ENCODE results near the gene GCFC2.

The GCFC2 gene

GRCh38 chr2:75657798-75658197 is 52.9 kb downstream of the GCFC2 start:
- H3K27ac Mint-ChIP-seq = no peak overlapping the region
- peaks cover 77% of the 10 kb centered on the region for H3K36me3 Mint-ChIP-seq
- no peak for DNase-seq
- H3K27me3 Mint-ChIP-seq = no peaks in the 10 kb centered on the region
- H3K9me3 Mint-ChIP-seq = peaks cover 11% of the 10 kb centered on the region
- H3K4me1 Mint-ChIP-seq = no peaks in the 10 kb centered on the region
- no peak overlapping the region for H3K4me3 Mint-ChIP-seq
- CTCF ChIA-PET = no interaction called here

DNA sequence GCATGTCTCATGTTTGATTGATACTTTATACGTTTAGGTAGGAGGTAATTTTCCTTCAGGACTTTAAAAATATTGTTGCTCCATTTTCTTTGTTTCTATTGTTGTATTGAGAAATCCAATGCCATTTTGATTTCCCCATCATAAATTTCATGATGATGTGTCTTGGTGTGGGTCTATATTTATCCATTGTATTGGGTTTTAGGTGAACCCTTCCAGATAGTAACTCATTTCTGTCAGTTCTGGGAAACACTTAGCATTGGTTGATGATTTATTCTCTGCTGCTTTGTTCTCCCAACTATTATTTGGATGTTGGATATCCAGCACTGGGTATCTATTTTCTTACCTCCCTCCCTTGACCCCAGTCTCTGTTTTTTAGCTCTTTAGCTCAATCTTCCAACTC is 54.2 kb downstream of the GCFC2 start:
- no peaks in the 10 kb centered on the region for H3K4me1 Mint-ChIP-seq
- H3K9me3 Mint-ChIP-seq = peaks cover 11% of the 10 kb centered on the region
- no peak for DNase-seq
- H3K27ac Mint-ChIP-seq = no peak overlapping the region
- H3K27me3 Mint-ChIP-seq = no peaks in the 10 kb centered on the region
- no peak overlapping the region for H3K4me3 Mint-ChIP-seq
- H3K36me3 Mint-ChIP-seq = peaks cover 76% of the 10 kb centered on the region
- CTCF ChIA-PET = interaction anchor here (1.4 kb wide), 1 partner anchor 16 kb away, joined by 4 read pairs; no protein-coding TSS in a partner anchor

DNA sequence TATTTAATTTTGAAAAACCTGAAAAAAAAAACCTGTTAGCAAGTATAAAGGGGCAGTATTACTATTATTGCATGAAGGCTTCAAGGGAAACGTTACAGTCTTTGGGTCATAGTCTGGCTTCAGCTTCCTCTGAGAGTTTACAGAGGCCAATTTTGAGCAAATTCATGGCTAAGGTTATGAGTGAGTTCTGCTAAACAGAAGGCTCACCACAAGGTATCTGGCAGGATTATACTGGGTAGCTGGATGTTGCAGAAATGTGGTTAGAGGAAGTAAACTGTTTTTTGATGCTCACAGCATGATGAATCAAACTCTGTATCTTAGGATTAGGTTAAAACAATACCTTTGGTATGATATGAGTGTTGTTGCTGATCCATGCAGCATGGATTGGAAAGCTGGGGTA is 54.9 kb downstream of the GCFC2 start:
- no peak overlapping the region for H3K27ac Mint-ChIP-seq
- H3K4me3 Mint-ChIP-seq = no peak overlapping the region
- H3K4me1 Mint-ChIP-seq = no peaks in the 10 kb centered on the region
- DNase-seq = no peak
- H3K9me3 Mint-ChIP-seq = peaks cover 11% of the 10 kb centered on the region
- H3K27me3 Mint-ChIP-seq = no peaks in the 10 kb centered on the region
- CTCF ChIA-PET = interaction anchor here (1.4 kb wide), 1 partner anchor 16 kb away, joined by 4 read pairs; no protein-coding TSS in a partner anchor
- peaks cover 74% of the 10 kb centered on the region for H3K36me3 Mint-ChIP-seq

DNA sequence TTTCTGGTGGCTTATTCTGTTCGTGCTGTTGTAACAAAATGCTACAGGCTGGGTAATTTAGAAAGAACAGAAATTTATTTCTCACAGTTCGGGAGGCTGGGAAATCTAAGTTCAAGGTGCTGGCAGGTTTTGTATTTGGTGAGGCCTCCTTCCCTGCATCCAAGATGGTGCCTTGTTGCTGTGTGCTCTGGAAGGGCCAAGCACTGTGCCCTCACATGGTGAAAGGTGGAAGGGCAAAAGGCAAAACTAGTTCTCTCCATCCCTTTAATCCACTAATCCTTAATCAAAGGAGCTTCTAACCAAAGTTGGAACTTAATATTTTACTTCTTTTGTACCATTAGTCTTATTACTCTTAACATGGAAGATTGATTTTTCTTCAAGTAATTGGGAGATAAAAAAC is 56.7 kb downstream of the GCFC2 start:
- Mint-ChIP-seq H3K27me3 (no peaks in the 10 kb centered on the region), H3K4me1 (peaks cover 3% of the 10 kb centered on the region), H3K9me3 (peaks cover 5% of the 10 kb centered on the region), H3K27ac (no peak overlapping the region), H3K4me3 (no peak overlapping the region), H3K36me3 (peaks cover 72% of the 10 kb centered on the region)
- DNase-seq = no peak
- CTCF ChIA-PET = interaction anchor here (0.7 to 0.9 kb wide), 2 partner anchors 14 to 23 kb away, joined by 3 read pairs; no protein-coding TSS in a partner anchor

DNA sequence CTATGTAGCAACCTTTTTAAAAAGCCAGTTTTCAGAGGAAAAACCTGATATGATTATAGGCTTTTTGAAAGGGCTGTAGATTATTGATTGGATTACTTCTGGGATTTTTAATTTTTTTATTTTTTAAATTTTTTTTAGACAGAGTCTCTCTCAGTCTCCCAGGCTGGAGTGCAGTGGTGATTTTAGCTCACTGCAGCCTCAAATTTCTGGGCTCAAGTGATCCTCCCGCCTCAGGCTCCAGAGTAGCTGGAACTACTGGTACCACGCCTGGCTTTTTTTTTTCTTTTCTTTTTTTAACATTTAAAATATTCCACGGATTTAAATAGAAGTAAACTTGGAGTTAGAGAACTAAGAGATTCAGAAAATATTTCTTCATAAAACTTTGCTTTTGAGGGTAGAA is 62.9 kb downstream of the GCFC2 start:
- peaks cover 27% of the 10 kb centered on the region for H3K4me1 Mint-ChIP-seq
- peak overlapping the region; percentile 89 for H3K27ac Mint-ChIP-seq

DNA sequence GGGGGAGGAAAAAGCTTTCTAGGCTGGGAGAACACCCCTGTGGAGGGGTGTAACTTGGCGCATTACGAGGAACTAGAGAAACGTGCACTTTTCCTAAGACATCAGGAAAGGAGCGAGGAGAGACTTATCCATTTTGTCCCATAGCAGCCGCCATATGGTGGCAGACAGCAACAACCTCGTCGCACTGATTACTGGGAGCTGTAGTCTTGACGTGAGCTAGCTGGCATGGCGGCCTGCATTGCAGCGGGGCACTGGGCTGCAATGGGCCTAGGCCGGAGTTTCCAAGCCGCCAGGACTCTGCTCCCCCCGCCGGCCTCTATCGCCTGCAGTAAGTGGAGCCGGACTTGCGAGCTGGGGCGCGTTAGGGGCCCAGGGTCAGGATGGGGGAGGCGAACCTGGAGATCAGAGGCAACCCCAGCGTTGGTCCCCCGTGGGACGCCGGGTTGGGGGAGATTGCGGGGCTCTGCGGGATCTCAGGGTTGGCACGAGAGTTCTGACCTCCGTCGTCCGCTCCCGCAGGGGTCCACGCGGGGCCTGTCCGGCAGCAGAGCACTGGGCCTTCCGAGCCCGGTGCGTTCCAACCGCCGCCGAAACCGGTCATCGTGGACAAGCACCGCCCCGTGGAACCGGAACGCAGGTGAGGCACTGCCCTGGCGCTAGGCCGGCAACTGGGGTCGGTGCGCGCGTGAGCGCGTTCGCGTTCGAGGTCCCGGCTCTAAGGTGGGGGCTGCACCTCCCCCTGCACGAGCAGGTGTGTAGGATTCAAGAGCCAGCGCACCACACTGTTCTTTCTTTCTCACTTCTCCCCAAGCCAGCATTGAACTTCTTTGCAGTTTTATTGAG is 63.9 kb downstream of the GCFC2 start, which contains the start of gene MRPL19:
Gene MRPL19, plus strand, starts transcription at position 201 of the 843 bp plus-strand sequence. Its CDS starts 25 bp downstream, at position 226.
- CTCF ChIA-PET = interaction anchor here (1.0 to 2.3 kb wide), 3 partner anchors 14 to 29 kb away, joined by 3 to 7 read pairs (median 3); no protein-coding TSS in a partner anchor
- peak; percentile 82 for DNase-seq
- Mint-ChIP-seq H3K27ac (peak within 1 kb of the TSS; percentile 89), H3K27me3 (no peaks in the 10 kb centered on the region), H3K4me1 (peaks cover 27% of the 10 kb centered on the region), H3K9me3 (no peaks in the 10 kb centered on the region), H3K4me3 (peak within 1 kb of the TSS; percentile 91), H3K36me3 (peaks cover 29% of the 10 kb centered on the region)

More for the DNA sequence above, 62.9 kb downstream of the GCFC2 start:
- H3K4me3 Mint-ChIP-seq = peak overlapping the region; percentile 91
- peaks cover 35% of the 10 kb centered on the region for H3K36me3 Mint-ChIP-seq
- CTCF ChIA-PET = interaction anchor here (0.6 to 2.3 kb wide), 3 partner anchors 20 to 104 kb away, joined by 3 to 7 read pairs (median 3); no protein-coding TSS in a partner anchor
- DNase-seq = no peak
- H3K27me3 Mint-ChIP-seq = no peaks in the 10 kb centered on the region
- no peaks in the 10 kb centered on the region for H3K9me3 Mint-ChIP-seq

DNA sequence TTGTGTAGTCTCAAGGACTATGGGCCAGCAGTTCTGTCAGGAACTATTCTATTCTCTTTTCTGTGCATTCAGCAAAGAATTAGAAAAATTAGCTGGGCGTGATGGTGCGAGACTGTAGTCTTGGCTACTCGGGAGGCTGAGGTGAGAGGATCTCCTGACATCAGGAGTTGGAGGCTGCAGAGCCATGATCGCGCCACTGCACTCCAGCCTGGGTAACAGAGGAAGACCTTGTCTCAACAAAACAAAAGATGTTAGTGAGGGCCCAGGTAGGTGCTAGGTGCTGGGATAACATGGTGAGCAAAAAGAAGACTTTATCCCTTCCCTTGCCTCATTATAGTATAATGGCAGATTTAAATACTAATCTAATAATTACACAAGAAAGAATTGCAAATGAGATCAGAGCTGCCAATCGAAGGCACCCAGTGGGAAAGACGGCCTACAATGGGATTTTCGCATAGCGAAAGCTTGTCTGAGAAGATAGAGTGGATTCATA is 64.6 kb downstream of the GCFC2 start:
- H3K27ac Mint-ChIP-seq = peak overlapping the region; percentile 89
- no peaks in the 10 kb centered on the region for H3K9me3 Mint-ChIP-seq
- H3K4me3 Mint-ChIP-seq = peak overlapping the region; percentile 91
- H3K36me3 Mint-ChIP-seq = peaks cover 26% of the 10 kb centered on the region
- CTCF ChIA-PET = interaction anchor here (1.1 to 2.3 kb wide), 3 partner anchors 15 to 30 kb away, joined by 3 to 7 read pairs (median 3); no protein-coding TSS in a partner anchor
- no peaks in the 10 kb centered on the region for H3K27me3 Mint-ChIP-seq
- DNase-seq = no peak
- H3K4me1 Mint-ChIP-seq = peaks cover 27% of the 10 kb centered on the region

- no peak overlapping the region for H3K27ac Mint-ChIP-seq
- H3K9me3 Mint-ChIP-seq = no peaks in the 10 kb centered on the region
- H3K36me3 Mint-ChIP-seq = peaks cover 26% of the 10 kb centered on the region
- DNase-seq = no peak
- no peaks in the 10 kb centered on the region for H3K27me3 Mint-ChIP-seq
- CTCF ChIA-PET = interaction anchor here (1.1 to 2.3 kb wide), 3 partner anchors 21 to 31 kb away, joined by 3 to 7 read pairs (median 6); no protein-coding TSS in a partner anchor
- H3K4me3 Mint-ChIP-seq = peak overlapping the region; percentile 91
- H3K4me1 Mint-ChIP-seq = peaks cover 27% of the 10 kb centered on the region
Measured at GRCh38 chr2:75645643-75646042, 65.1 kb downstream of the GCFC2 start.

DNA sequence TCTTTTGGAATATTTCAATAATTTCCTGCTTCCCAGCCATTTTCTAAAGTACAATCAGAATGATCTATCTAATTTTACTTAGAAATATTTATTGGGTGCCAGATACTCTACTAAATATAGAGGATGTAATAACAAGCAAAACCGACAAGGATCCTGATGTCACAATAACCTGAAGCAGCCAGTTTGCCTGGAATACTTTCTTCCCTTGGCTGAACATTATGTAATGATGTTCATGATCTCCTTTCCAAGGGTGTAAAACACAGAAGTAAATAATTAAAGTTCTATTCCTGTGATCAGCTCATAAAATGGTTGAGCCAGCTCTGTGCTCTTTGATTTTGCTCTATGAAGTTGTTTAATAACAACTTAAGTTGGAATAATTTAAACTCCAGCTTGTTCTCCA is 66.7 kb downstream of the GCFC2 start:
- DNase-seq = no peak
- H3K4me3 Mint-ChIP-seq = no peak overlapping the region
- peaks cover 24% of the 10 kb centered on the region for H3K4me1 Mint-ChIP-seq
- no peak overlapping the region for H3K27ac Mint-ChIP-seq
- CTCF ChIA-PET = interaction anchor here (1.8 kb wide), 1 partner anchor 33 kb away, joined by 6 read pairs; no protein-coding TSS in a partner anchor
- no peaks in the 10 kb centered on the region for H3K27me3 Mint-ChIP-seq
- H3K36me3 Mint-ChIP-seq = peaks cover 12% of the 10 kb centered on the region
- no peaks in the 10 kb centered on the region for H3K9me3 Mint-ChIP-seq

GRCh38 chr2:75641587-75641986 is 69.1 kb downstream of the GCFC2 start:
- H3K4me3 Mint-ChIP-seq = no peak overlapping the region

GRCh38 chr2:75640621-75641121 is 70.0 kb downstream of the GCFC2 start:
- Mint-ChIP-seq H3K4me1 (peaks cover 2% of the 10 kb centered on the region), H3K27ac (no peak overlapping the region), H3K36me3 (no peaks in the 10 kb centered on the region), H3K9me3 (no peaks in the 10 kb centered on the region), H3K27me3 (peaks cover 13% of the 10 kb centered on the region), H3K4me3 (no peak overlapping the region)
- peak; percentile 67 for DNase-seq
- CTCF ChIA-PET = interaction anchor here (0.7 to 4.7 kb wide), 16 partner anchors 8 to 89 kb away, joined by 3 to 50 read pairs (median 4); no protein-coding TSS in a partner anchor

More at GRCh38 chr2:75641587-75641986, 69.1 kb downstream of the GCFC2 start:
- CTCF ChIA-PET = interaction anchor here (1.0 to 4.7 kb wide), 9 partner anchors 9 to 963 kb away, joined by 3 to 50 read pairs (median 3); no protein-coding TSS in a partner anchor
- H3K9me3 Mint-ChIP-seq = no peaks in the 10 kb centered on the region
- H3K36me3 Mint-ChIP-seq = peaks cover under 1% of the 10 kb centered on the region
- H3K27me3 Mint-ChIP-seq = peaks cover 10% of the 10 kb centered on the region
- no peak overlapping the region for H3K27ac Mint-ChIP-seq
- no peak for DNase-seq
- H3K4me1 Mint-ChIP-seq = peaks cover 7% of the 10 kb centered on the region

GRCh38 chr2:75637568-75637967 is 73.1 kb downstream of the GCFC2 start:
- Mint-ChIP-seq H3K27me3 (peaks cover 20% of the 10 kb centered on the region), H3K27ac (no peak overlapping the region), H3K36me3 (no peaks in the 10 kb centered on the region), H3K9me3 (no peaks in the 10 kb centered on the region), H3K4me1 (no peaks in the 10 kb centered on the region), H3K4me3 (no peak overlapping the region)
- DNase-seq = no peak
- CTCF ChIA-PET = interaction anchor here (1.2 to 1.6 kb wide), 2 partner anchors 9 to 39 kb away, joined by 4 to 9 read pairs; no protein-coding TSS in a partner anchor

GRCh38 chr2:75634945-75635344 is 75.8 kb downstream of the GCFC2 start:
- DNase-seq = no peak
- no peaks in the 10 kb centered on the region for H3K4me1 Mint-ChIP-seq
- CTCF ChIA-PET = no interaction called here

GRCh38 chr2:75633620-75634019 is 77.1 kb downstream of the GCFC2 start:
- CTCF ChIA-PET = no interaction called here
- Mint-ChIP-seq H3K4me3 (no peak overlapping the region), H3K27ac (no peak overlapping the region), H3K27me3 (peaks cover 30% of the 10 kb centered on the region), H3K4me1 (no peaks in the 10 kb centered on the region), H3K9me3 (no peaks in the 10 kb centered on the region), H3K36me3 (no peaks in the 10 kb centered on the region)
- DNase-seq = no peak

More at GRCh38 chr2:75634945-75635344, 75.8 kb downstream of the GCFC2 start:
- H3K27ac Mint-ChIP-seq = no peak overlapping the region
- H3K4me3 Mint-ChIP-seq = no peak overlapping the region
- no peaks in the 10 kb centered on the region for H3K9me3 Mint-ChIP-seq
- no peaks in the 10 kb centered on the region for H3K36me3 Mint-ChIP-seq
- H3K27me3 Mint-ChIP-seq = peaks cover 30% of the 10 kb centered on the region

All from activated naive CD4-positive, alpha-beta T cell treated with anti-CD3 and anti-CD28 coated beads, Interleukin-2, amount 10 ng/mL, durations not matched to agents 7 days and 5 days (primary cell).